HG03558 (cell line): ENCODE results near the gene GZMM.
"Not testable (repeated sequence)": the region's sequence is repeated elsewhere in the genome, so short reads cannot be mapped to it uniquely, and the experiment has no call there.

ENCODE experiments used
- ATAC-seq: cut with Tn5 transposase; IDR thresholded peaks from one replicate; pipeline ENCODE4 v1.9.1; 2021; ENCODE audit warnings: moderate number of reproducible peaks; ENCODE audit not compliant: unreplicated experiment; ENCODE audit errors: extremely low read depth

GZMM gene

DNA sequence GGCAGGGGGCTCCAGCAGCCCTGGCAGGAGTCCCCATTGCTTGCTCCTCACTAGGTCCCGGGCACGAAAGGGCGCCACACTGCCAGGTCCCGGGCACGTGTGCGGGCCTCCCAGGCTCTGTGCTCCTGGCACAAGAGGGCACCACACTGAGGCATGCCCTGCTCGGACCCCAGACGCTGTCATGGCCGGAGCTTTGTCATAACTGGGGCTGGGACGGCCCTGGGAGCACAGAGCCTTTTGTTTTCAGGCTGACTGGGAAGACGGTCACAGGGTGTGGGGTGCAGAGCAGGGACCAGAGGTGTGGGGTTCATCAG is 35.9 kb downstream of the GZMM start:
- no peak for ATAC-seq

DNA sequence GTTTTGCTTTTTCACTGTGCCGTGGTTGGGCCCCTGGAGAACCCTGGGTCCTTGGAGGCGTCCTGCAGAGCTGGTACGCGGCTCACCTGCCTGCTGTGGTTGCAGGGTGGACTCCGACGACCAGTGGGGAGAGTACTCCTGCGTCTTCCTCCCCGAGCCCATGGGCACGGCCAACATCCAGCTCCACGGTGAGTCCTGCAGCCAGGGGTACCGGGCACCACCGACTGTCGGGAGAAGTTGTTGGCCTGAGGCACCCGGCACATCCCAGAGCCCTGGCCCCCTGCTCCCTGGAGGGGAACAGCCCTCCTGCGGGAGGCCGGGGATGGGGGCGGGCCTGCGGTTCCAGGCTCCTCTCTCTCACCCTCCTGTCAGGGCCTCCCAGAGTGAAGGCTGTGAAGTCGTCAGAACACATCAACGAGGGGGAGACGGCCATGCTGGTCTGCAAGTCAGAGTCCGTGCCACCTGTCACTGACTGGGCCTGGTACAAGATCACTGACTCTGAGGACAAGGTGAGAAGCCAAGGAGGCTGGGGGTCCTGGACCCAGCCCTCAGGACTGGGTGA is 36.5 kb downstream of the GZMM start:
- no peak for ATAC-seq

DNA sequence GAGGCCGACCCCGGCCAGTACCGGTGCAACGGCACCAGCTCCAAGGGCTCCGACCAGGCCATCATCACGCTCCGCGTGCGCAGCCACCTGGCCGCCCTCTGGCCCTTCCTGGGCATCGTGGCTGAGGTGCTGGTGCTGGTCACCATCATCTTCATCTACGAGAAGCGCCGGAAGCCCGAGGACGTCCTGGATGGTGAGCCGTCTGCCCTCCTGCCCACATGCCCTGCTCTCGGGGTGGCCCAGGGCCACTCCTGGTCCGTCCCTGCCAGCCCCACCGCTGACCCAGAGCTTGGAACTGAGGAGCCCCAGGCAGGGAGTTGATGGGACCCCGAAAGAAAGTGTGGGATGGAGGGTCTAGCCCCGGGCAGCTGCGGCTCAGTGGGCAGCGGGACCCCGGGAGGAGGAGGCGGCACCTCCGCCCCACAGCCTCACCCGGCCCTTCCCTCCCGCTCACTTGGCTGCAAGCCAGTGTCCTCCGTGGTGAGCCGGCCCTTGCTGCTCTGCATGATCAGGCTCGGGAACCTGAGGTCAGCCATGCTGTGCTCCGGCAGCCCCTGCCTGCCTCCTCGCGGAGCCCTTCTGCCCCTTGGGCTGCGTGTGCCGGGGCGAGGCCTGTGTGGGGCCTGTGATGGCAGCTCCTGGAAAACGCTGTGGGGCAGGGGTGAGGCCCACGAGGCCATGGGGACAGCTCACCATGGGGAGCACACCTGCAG is 37.7 kb downstream of the GZMM start:
- ATAC-seq: no peak

DNA sequence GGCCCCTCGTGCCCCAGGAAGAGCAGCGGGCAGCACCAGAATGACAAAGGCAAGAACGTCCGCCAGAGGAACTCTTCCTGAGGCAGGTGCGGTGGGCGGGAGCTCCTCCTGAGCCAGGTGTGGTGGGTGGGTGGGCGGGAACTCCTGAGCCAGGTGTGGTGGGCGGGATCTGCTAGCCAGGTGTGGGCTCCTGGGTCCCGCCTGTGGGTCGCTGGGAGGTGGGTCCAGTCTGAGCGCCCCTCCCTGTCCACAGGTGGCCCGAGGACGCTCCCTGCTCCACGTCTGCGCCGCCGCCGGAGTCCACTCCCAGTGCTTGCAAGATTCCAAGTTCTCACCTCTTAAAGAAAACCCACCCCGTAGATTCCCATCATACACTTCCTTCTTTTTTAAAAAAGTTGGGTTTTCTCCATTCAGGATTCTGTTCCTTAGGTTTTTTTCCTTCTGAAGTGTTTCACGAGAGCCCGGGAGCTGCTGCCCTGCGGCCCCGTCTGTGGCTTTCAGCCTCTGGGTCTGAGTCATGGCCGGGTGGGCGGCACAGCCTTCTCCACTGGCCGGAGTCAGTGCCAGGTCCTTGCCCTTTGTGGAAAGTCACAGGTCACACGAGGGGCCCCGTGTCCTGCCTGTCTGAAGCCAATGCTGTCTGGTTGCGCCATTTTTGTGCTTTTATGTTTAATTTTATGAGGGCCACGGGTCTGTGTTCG is 38.8 kb downstream of the GZMM start:
- ATAC-seq: no peak

DNA sequence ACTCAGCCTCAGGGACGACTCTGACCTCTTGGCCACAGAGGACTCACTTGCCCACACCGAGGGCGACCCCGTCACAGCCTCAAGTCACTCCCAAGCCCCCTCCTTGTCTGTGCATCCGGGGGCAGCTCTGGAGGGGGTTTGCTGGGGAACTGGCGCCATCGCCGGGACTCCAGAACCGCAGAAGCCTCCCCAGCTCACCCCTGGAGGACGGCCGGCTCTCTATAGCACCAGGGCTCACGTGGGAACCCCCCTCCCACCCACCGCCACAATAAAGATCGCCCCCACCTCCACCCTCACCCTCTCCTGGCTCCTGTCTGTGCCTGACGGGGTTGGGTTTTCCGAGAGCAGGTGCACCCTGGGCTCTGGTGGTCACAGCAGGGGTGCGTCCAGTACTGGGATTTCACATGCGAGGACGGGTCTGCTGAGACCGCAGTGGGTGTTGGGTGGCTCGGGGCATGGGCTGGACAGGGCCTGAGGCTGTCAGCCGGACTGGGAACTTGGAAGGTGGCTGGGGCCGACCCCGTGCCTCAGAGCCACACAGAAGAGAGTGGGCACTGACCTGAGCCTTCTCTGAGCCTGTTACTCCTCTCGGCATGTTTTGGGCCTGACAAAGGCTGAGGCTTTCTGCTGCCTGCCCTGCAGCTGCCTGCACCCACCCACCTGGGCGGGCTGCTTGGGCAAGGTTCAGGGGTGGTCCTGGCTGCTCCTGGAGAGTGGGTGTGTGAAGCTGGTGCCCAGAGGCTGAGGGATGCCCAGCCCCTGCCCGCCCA is 39.5 kb downstream of the GZMM start:
- ATAC-seq: no peak

DNA sequence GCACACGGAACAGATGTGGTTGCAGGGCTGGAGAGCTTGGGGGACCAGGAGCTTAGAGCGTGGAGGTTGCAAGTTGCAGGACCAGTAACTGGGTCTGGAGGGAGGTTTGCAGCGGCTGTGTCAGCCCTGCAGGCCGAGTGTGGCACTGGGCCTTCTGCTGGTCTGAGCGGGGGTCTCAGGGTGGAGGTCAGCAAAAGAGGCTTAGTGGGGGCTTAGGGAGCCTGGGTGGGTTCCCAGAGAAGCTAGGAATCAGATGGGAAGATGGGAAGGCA is 40.1 kb downstream of the GZMM start:
- no peak for ATAC-seq

DNA sequence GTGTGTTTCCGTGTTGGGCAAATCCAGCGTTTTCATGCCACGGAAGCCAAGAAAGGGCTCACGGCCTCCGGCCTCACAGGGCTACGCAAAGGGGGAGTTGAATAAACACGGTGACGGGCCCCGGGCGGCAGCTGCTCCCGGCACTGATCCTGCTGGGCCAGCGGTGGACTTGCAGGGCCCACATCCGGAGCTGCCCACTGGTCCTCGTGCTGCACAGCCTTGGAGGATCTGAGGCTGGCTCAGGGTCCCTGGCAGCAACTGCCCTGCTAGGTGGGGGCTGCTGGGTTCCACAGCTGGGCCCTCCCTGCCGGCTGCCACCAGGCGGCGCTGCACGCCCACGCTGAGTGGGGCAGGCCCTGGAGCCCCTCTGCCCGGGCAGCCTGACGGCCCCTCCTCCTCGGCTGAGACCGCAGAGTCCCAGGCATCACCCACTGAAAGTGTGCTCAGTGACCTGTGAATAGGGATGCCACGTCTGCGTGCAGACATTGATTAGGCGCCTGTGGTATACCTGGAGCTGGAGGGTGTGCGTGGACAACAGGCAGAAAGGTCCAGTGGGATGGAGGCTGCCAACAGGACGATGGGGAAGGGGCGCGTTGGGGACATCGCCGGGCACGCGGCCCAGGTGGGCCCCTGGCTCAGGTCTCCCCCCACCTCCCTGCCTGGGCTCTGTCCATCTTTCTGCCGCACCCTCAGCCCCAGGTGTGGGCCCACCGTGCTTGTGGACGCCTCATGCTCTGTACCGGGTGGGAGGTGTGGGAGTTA is 40.6 kb downstream of the GZMM start:
- ATAC-seq: no peak

DNA sequence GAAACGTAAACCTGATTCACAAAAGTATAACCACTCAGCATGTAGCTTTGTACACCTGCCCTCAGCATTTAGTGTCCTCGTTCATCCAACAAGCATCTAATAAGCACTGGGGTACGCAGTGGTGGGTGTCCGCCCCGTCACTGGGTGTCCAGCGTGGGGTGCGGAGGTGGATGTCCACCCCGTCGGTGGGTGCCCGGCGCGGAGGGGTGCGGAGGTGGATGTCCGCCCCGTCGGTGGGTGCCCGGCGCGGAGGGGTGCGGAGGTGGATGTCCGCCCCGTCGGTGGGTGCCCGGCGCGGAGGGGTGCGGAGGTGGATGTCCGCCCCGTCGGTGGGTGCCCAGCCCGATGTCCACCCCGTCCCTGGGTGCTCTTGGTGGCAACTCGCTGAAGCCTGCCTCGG is 41.3 kb downstream of the GZMM start:
- not testable (repeated sequence) for ATAC-seq

DNA sequence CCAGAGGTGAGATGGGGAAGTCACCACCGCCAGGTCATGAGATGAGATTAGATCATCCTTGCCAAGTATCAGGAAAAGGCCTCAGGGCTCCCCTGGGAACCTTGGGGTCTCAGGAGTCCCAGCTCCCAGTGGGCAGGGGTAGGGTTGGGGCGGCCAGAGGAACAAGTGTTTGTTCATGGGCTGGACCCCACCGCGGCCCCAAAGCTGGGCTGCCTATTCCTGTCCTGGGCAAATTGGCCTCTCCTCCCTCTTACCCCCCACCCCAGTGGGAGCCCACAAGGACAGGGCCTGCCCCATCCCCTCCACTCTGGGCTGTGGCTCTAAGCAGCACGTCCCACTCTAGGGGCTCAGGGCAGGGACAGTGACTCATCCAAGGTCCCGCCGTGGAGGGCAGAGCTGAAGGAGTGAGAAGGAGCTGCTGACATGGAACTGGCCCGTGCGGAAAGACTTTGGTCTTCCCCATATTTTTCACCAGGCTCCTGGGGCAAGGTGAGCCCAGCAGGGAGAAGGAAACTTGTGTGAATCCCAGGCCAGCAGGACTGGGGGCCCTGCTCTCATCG is 41.8 kb downstream of the GZMM start:
- no peak for ATAC-seq

DNA sequence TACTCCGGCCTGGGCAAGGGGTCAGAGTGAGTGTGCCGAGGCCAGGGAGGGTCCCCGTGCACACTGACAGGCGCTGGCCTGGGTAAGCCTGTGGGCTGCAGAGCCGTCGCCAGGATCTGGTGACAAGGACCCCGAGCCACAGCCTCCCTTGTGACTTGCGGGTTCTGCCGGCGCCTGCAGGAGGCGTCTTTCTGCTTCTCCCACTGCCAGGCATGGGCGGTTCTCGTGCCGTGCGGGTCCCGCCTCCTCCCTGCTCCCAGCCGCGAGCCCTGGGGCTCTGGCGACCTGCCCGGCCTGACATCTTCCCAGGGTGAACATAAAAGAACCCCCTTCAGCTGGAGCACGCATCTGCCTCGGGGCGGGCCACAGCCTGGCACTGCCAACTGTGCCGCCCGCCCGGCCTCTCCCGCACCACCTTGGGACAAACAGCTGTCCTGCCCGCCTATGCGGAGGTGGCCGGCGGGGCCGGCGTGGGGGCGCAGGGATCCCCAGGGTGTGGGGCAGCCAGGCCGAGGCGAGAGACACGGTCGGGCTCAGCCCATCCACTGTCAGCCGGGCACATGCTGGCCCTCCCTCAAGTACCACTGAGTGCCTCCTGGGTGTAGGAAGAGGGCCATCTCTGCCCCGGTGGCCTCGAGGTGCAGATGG is 44.4 kb downstream of the GZMM start:
- no peak for ATAC-seq

DNA sequence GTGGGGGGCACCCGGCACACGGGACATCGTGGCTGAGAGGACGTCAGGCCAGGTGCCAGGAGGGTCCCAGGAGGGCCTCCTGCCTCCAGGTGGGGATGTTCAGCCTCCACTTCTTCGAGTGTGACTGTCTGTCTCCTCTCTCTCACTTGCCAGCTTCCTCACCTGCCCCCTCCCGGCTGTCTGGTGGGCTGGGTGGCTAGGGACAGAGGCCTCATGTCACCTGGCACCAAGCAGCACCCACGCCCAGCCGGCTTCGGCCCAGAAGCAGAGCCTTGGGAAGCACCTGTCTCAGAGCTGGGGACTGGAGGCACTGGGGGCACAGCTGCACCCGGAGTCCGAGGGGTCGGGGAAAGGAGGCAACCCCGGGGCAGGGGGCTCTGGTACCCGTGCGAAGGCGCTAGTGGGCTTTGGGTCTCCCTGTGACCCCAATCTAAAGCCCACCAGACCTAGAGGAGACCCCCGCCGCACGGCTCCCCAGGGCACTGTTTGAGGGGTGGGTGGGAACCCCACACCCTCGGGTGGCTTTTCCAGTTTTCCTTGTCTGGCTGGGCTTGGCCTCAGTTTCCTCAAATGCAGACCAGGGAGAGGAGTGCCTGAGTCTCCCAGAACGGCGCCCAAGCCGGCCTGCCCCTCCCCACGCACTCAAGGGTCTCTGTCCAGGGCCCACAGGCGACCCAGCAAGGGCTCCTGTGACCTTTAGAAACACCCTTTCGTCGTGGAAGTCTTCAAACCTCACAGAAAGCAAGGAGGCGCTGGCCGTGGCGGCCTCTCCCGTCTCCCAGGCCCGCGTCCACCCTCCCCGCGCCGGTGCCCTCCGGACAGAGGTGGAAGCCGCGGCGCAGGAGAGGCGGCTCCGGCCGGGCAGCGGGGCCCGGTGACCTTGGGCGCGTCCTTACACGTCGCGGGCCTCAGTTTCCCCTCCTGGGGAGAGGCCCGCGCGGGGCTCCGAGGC is 45.2 kb downstream of the GZMM start:
- no peak for ATAC-seq

DNA sequence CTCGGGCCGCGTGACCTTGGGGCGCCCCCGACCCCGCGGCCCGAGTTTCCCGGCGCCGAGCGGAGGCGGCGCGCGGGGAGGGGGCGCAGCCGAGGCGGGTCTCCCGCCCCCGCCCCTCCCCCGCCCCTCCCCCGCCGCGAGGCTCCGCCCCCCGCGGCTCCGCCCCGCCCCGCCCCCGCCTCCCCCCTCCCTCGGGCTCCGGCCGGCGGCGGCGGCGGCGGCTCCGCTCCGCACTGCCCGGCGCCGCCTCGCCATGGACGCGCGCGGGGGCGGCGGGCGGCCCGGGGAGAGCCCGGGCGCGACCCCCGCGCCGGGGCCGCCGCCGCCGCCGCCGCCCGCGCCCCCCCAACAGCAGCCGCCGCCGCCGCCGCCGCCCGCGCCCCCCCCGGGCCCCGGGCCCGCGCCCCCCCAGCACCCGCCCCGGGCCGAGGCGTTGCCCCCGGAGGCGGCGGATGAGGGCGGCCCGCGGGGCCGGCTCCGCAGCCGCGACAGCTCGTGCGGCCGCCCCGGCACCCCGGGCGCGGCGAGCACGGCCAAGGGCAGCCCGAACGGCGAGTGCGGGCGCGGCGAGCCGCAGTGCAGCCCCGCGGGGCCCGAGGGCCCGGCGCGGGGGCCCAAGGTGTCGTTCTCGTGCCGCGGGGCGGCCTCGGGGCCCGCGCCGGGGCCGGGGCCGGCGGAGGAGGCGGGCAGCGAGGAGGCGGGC is 46.0 kb downstream of the GZMM start, which contains the start of gene HCN2:
Gene HCN2, plus strand, starts transcription at position 189 of the 703 bp plus-strand sequence. Its CDS starts 65 bp downstream, at position 254.
- no peak for ATAC-seq

DNA sequence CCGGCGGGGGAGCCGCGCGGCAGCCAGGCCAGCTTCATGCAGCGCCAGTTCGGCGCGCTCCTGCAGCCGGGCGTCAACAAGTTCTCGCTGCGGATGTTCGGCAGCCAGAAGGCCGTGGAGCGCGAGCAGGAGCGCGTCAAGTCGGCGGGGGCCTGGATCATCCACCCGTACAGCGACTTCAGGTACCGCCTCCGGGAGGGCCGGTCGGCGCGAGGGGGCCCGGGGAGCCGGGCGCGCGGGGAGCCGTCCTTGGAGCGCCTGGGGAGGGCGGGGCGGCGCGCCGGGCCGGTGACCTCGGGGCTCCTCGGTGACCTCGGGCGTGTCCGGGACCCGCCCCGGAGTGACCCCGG is 46.5 kb downstream of the GZMM start:
- no peak for ATAC-seq

DNA sequence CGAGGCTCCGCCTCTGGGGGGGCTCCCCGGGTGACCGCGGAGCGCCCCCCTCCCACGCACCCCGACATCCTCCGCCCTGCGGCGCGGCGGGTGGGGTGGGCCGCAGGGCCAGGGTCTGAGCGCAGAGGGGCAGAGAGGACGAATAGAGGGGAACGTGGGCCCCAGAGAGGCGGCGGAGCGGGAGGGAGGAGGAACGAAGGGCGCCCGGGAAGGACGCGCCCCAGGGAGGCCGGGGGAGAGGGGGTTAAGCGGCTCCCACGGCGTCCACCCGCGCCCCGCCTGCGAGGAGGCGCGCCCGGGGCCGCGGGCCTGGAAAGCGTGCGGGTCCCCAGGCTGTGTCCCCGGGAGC is 46.9 kb downstream of the GZMM start:
- no peak for ATAC-seq

DNA sequence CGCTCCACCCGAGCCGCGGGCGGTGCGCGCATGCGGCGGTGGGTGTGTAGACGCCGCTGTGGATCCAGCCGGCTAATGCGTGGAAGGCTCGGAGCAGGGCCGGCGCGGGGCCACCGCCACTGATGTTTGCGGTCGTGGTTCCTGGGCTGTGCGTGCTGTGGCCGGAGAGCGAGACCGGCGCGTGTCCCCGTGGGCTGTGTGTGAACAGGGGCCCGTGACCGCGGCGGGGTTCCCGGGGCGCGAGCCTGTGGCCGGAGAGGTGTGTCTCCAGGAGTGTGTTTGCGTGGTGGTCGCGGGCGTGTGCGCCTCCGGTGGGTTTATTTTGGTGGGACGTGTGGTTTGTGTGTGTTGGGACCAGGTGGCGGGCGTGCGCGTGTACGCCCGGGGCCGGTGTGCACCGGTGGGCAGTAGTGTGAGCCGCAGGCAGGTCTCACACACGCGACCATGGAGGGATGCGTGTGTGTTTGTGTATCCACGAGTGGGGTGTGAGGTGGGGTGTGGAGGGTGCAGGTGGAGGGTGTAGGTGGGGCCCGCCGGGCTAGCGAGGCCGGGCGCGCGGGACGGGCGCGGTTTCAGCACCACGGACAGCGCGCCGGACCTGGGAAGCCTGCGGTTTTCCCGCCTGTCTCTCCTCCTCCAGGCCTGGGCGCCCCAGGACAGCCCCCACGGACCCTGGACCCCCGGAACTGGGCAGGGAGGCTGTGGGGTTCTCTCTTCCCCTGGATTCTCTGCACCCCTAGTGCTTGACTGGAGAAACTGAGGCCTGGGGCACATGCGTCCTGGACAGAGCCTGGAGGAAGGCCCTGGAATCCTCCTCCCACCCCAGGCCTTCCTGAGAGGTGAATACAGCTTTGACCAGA is 47.5 kb downstream of the GZMM start:
- ATAC-seq: no peak

DNA sequence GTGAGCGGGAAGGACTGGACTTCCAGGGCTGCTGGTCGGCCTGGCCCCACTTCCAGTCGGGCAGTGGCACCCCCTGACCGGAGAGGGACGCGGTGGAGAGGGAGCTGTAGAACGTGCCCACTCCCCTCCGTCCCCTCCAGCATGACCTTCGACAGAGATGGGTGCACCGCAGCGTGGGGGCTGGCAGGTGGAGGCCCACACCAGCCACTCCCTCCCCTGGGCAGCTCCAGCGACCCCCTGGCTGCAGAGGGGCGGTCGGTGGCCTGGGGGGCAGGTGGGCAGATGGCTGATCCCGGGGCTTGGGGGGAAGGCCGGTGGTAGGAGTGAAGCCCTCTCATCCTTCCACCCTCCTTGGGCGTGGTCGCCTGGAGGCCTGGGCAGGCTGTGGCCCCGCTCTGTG is 48.2 kb downstream of the GZMM start:
- ATAC-seq: no peak

DNA sequence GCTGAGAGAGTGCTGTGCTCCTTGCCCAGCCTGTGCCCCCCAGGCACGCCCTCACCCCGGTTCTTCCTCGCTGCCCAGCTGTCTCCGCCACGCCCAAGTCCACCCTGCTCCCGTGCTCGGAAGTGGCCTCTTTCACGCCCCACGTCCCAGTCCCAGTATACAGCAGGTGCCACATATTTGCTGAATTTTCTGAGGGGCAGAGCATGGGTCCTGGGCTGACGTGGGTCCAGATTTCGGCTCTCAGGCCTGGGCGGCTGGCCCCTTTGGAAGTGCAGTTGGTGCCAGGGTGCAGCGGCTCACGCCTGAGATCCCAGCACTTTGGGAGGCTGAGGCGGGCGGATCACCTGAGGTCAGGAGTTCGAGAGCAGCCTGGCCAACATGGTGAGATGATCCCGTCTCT is 49.2 kb downstream of the GZMM start:
- no peak for ATAC-seq
